ENCODE results near the gene METTL16.

The METTL16 gene

GRCh38 chr17:2400877-2401425, 110.7 kb downstream of the METTL16 start, which contains the start of gene MNT:
TSS of gene MNT (minus strand) at chr17:2401060. CDS start at chr17:2400712, 348 bp downstream.
- peak; percentile 76 for DNase-seq (ENCODE audit: low read depth)
- peak within 1 kb of the TSS; percentile 96 for H3K4me3 ChIP-seq (ENCODE audit: control insufficient read depth, low read depth, low read length)
- TF ChIP-seq CTCF (IDR thresholded peaks at IDR 0.05; ENCODE audit: control insufficient read depth, insufficient read depth, low read depth, low read length, missing control alignments): no peak

GRCh38 chr17:2400474-2400866, 111.2 kb downstream of the METTL16 start:
- H3K4me3 ChIP-seq (ENCODE audit: control insufficient read depth, low read depth, low read length): peak overlapping the region; percentile 96
- no peak for DNase-seq (ENCODE audit: low read depth)
- TF ChIP-seq CTCF (IDR thresholded peaks at IDR 0.05; ENCODE audit: control insufficient read depth, insufficient read depth, low read depth, low read length, missing control alignments): no peak

GRCh38 chr17:2399572-2400473, 111.9 kb downstream of the METTL16 start:
- H3K4me3 ChIP-seq (ENCODE audit: control insufficient read depth, low read depth, low read length): peak overlapping the region; percentile 96
- TF ChIP-seq CTCF (IDR thresholded peaks at IDR 0.05; ENCODE audit: control insufficient read depth, insufficient read depth, low read depth, low read length, missing control alignments): no peak
- peak; percentile 88 for DNase-seq (ENCODE audit: low read depth)

GRCh38 chr17:2398655-2399571, 112.8 kb downstream of the METTL16 start:
- DNase-seq (ENCODE audit: low read depth): peak; percentile 29
- H3K4me3 ChIP-seq (ENCODE audit: control insufficient read depth, low read depth, low read length): peak overlapping the region; percentile 96
- no peak for TF ChIP-seq CTCF (IDR thresholded peaks at IDR 0.05; ENCODE audit: control insufficient read depth, insufficient read depth, low read depth, low read length, missing control alignments)

DNA sequence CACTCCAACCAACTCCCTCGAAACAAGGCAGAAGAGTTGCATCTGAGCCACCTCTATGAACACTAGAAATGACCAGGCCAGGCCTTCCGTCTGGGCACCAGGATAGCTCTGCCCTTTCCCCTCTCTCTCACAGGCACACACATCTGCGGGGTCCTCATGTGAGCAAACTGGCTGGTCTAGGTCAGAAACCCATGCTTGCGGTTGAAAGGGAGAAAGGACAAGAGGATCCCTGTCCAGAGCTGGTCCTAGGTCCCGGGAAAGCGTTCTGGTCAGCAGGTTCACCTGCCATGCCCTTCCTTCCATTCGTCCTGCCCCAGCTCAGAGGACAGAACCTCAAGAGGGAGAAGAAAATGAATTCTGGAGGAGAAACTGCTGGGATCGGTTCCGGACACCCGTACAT, 113.5 kb downstream of the METTL16 start:
- peak overlapping the region; percentile 96 for H3K4me3 ChIP-seq (ENCODE audit: control insufficient read depth, low read depth, low read length)
- no peak for TF ChIP-seq CTCF (IDR thresholded peaks at IDR 0.05; ENCODE audit: control insufficient read depth, insufficient read depth, low read depth, low read length, missing control alignments)

More for the DNA sequence above, 113.5 kb downstream of the METTL16 start:
- no peak for DNase-seq (ENCODE audit: low read depth)

Measured in AG09309 (cell line).